T-helper 1 cell (primary cell): ENCODE measurements around the gene SECTM1.
"Not testable (repeated sequence)": the region's sequence is repeated elsewhere in the genome, so short reads cannot be mapped to it uniquely, and the experiment has no call there.

ENCODE experiments used
- DNase-seq, 5 donors: peaks; one replicate each; pipeline ENCODE4 v3.0.0-alpha.2; 2012 to 2020
- total RNA-seq, 4 donors: gene quantifications; one replicate each; lab custom pipeline; 2026; lab: John Stamatoyannopoulos, UW

SECTM1 gene
- 1.6 to 4.9 (median 2.3) reads per million in 4 donors for total RNA-seq

- peak in 1 of 5 donors; percentile 32 for DNase-seq
These were observed at the start of gene SECTM1 for GRCh38 chr17:82333279-82334171. TSS of gene SECTM1 (minus strand) at chr17:82333766. CDS start at chr17:82327240, 6,526 bp downstream.

DNA sequence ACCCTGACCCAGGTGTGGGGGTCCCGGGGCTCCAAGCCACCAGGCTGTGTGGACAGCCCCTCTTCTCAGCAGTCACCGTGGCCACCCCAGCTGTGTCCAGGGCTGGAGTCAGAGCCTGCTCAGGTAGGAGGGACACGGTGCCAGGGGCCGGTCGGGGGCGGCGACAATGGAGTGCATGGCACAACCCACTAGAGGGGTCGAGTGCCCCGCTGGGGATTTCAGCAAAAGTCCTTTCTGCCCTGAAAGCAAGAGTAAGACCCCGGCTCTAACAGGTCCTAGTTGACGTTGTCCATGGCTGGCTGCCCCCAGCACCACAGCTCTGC, 49.3 kb upstream of the SECTM1 start:
- no peak for DNase-seq

DNA sequence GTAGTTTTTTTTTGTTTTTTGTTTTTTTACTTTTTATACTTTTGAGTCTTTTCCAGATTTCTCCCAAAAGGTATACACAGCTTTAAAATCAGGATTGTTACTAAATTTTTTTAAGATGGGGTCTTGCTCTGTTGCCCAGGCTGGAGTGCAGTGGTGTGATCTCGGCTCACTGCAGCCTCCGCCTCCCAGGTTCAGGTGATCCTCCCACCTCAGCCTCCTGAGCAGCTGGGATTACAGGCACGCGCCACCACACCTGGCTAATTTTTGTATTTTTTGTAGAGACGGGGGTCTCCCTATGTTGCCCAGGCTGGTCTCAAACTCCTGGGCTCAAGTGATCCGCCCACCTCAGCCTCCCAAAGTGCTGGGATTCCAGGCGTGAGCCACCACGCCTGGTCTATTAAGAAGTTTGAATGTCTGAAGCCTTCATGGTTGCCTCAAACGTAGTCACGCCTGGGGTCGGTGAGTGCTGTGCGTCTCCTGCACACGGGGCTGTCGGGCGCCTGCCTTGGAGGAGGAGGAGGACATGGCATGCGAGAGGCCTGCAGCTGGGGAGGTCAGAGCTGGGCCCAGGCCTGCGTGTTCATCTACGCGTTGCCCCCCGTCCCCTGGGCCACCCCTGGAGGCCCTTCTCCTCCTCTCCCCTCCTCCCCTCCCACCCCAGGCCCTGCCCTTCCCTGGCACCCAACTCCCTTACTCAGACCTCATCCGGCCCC, 48.8 kb upstream of the SECTM1 start:
- not testable (repeated sequence) for DNase-seq

- not testable (repeated sequence) for DNase-seq
These were observed 48.1 kb upstream of the SECTM1 start for GRCh38 chr17:82381703-82382009.

- DNase-seq = no peak
These were observed 47.5 kb upstream of the SECTM1 start for GRCh38 chr17:82380860-82381702.

DNA sequence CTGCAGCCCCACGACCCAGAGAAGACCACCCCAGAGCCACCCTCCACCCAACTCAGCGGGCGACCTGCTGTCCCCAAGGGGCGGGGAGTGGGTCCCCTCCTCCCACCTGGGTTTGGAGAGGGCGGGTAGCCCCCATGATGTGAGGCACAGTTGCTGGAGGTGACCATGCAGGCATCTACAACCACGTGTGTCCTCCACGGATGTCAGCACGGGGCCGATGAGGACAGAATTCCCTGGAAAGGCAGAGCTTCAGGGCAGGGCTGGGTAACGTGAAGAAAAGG, 45.1 kb upstream of the SECTM1 start:
- no peak for DNase-seq

DNA sequence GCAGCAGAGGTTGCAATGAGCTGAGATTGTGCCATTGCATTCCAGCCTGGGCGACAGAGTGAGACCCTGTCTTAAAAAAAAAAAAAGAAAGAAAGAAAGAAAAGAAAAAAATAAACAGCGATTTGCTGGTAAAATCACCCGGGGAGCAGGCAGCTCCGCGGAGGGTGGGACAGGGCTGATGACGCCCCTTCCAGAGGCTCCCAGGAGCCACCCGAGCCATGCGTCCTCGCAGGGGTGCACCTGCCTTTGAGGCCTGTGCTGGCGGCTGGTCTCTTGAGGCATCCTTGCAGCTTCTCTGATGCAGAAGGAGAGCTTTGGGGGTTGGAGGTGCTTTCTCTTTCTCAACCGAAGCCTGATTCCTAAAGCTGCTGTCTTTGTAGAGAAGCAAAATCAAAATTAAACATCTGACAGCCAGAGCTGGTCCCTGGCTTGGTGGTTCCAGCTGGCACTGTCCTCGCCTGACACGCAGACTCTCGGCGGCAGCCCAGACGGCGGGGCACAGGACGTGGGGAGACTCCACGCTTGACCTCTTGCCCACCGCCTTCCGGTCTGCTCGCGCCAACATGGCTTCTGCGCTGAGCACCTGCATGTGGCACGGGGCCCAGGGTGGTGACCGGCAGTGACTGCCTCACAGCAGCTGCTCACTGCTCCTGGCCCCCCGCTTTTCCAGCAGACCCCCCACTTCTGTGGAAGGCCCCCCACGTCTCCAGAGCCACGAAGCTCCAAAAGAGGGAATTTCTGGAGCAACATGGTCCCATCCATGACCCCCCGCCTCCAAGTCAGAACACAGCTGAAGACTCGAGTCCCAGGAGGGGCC, 44.6 kb upstream of the SECTM1 start:
- DNase-seq = no peak

DNA sequence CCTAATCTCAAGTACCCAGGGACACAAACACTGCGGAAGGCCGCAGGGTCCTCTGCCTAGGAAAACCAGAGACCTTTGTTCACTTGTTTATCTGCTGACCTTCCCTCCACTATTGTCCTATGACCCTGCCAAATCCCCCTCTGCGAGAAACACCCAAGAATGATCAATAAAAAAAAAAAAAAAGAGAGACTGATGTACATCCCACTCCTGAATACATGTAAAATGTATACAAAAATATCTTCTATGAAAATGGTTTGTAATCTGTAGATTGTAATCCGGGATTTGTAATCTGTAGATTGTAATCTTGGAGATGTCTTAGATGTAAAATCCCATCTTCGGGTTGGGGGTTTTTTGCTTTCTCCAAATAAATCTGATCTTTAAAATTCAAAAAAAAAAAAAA, 43.7 kb upstream of the SECTM1 start:
- DNase-seq = not testable (repeated sequence)

- peak in 1 of 5 donors; percentile 11 for DNase-seq
These were observed 42.6 kb upstream of the SECTM1 start for GRCh38 chr17:82376042-82376730.

DNA sequence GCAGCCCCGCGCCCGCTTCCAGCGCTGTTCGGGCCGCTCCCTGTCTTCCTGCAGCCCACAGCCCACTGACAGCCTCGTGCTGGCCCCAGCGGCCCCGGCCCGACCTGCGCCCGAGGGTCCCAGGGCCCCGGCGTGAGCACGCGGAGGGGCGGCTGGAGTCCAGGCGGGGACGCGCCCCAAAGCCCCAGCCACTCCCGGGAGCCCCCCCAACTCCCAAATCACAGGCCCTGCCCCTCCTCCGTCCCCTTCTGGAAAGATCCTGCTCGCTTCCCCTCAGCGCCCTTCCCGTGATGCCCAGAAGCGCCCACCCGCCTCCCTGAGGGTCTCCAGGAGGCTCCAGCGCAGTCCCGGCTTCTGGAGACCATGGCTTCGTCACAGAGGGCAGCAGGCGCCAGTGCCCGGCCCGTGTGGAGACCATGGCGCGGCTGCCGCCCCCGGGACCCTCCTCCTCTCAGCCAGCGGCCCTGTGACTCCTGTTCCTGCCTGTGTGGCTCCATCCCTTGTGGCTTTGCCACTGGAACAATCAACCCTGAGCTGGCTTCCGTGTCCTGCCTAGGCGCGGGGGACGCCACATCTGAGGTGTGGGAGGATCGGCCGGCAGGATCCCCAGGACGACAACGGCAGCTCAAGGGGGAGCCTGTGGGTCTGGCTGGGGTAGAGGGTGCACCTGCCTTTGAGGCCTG, 41.9 kb upstream of the SECTM1 start:
- no peak for DNase-seq

- DNase-seq = no peak
These were observed 41.2 kb upstream of the SECTM1 start for GRCh38 chr17:82374626-82375331.

DNA sequence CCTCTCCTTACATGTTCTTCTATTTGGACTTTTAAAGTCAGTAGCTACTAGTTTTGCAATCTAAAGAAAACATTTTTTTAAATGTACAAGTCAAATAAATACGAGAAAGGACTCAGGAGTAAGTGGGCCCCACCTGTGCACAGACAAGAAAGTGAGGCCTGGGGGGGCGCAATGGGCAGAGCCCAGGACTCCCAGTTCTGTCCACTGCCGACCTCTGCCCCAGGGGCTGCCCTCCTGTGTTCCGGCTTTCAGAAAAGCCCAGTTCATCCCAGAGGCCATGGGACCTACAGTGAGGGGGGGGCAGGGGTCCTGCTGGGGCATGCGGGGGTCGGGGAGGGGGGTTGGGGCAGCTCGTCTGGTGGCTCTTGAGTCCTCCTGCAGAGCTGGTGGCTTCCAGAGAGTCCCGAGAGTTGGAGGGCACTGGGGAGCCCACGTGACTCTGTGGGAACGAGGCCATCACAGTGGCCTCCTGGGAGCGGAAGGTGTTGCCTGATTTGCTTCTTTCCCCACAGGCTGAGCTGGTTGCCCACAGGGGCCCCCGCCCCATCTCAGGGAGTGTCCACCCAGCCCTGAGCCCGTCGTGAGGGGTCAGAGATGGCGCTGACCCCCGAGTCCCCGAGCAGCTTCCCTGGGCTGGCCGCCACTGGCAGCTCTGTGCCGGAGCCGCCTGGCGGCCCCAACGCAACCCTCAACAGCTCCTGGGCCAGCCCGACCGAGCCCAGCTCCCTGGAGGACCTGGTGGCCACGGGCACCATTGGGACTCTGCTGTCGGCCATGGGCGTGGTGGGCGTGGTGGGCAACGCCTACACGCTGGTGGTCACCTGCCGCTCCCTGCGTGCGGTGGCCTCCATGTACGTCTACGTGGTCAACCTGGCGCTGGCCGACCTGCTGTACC, 40.4 kb upstream of the SECTM1 start:
- DNase-seq = no peak

- DNase-seq = not testable (repeated sequence)
These were observed 39.5 kb upstream of the SECTM1 start for GRCh38 chr17:82373072-82373452.

DNA sequence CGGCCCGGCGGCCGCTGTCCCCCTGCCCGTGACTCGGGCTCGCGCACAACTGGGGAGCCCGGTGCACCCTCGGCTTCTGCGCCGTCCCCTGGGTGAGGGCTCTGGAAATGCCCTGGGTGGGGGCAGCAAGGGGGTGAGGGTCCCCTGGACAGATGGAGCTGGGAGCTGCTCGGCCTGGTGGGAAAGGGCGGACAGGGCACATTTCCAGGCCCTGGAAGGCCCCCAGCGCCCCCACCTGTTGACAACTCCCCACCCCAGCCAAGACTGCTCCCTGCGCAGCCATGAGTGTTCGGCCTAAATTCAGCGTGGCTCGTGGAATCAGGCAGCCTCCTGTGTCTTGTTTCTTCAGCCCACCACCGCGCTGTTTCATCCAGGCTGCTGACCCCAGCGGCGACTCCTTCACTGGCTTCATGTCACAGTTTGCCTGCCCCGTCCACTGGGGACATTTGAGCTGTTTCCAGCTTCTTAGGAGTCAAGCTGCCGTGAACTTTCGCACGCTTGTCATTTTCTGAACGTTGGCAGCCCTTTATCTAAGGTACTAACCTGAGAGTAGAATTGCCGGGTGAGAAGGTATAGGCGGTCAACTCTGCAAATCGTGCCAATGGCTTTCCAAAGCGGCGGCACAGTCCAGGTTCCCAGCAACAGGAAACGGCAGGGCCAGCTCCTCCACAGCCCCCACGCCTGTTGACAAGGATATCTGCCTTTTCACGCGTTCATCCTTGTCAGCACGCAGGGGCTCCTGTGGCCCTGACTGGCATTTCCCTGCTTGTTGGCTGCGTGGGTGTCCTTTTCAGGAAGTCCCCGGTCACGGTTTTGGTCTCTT, 38.9 kb upstream of the SECTM1 start:
- no peak for DNase-seq

DNA sequence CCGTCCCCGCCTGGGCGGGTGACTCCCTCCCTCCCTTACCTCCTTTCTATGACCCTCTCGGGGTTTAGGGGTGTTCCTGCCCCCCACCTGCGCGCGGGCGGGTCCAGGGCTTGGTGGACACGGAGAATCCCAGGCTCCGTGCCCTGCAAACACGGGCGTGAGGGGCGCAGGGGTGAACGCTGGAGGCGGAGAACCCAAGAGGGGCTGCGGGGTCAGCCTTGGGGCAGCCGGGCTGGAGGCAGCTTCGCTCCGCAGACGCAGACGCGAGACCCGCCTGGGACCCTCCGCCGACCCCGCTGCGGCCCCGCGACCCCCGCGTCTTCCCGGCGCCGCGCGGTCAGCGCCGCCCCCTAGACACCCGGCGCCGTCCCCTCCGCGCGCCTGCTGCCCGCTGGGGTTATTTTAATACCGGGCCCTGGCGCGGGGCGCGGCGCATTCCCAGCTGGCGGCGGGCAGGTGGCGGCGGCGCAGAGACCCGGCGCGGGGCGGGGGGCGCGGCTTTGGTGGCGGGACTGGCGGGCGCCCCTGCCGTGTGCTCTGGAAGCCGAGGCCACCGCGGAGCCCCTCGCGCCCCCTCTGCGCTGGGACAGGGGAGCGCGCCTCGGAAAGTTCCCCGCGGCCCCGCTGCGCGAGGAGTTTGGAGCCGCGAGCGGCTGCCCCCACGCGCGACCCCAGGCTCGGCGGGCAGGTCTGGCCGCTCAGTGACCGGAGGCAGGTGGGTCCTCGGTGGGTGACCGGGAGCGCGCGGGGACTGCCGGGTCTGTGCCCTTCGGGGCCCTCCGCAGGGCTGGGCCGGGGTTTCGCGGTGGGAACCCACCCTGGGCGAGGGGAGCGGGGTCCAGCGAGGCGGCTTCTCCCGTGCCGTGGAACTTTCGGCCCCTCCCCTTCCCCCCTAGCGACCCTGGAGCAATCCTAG, 38.0 kb upstream of the SECTM1 start, which contains the start of gene UTS2R:
UTS2R (plus strand) TSS at position 433 of the 916 bp plus-strand sequence. CDS start 2,560 bp downstream, outside the sequence.
- DNase-seq = no peak

- peak in 1 of 5 donors; percentile 45 for DNase-seq
These were observed 37.1 kb upstream of the SECTM1 start for GRCh38 chr17:82370471-82371332.
